Stimulated activated naive B cell treated with anti-CD40 and anti-IgM and Interleukin-4, amounts not matched to agents 10 μg/mL and 1 μg/mL and 100 μg/mL, for 72 hours (primary cell): ENCODE results near the gene ARHGEF4.

ENCODE experiments used
- ATAC-seq, 2 donors: fragments of 150-1000 bp; cut with Tn5 transposase; replicated peaks; 2 replicates each; pipeline ENCODE4 v1.10.0; 2021; ENCODE audit warnings: moderate library complexity in 1 of 2
- DNase-seq: peaks from one replicate; pipeline ENCODE4 v3.0.0; 2021
- H3K27ac Mint-ChIP-seq: one replicate; pipeline ENCODE4 v1.8.0; 2022; ENCODE audit warnings: mild to moderate bottlenecking, mixed read lengths
- H3K27me3 Mint-ChIP-seq, 2 donors: one replicate each; pipeline ENCODE4 v1.8.0; 2022; ENCODE audit warnings: mixed read lengths in 2 of 2
- H3K36me3 Mint-ChIP-seq, 2 donors: one replicate each; pipeline ENCODE4 v1.8.0; 2022; ENCODE audit warnings: mixed read lengths in 2 of 2, mild to moderate bottlenecking in 1 of 2
- H3K4me1 Mint-ChIP-seq, 2 donors: one replicate each; pipeline ENCODE4 v1.8.0; 2022; ENCODE audit warnings: mixed read lengths in 2 of 2, mild to moderate bottlenecking in 1 of 2
- H3K4me3 Mint-ChIP-seq, 2 donors: one replicate each; pipeline ENCODE4 v1.8.0; 2022; ENCODE audit warnings: mild to moderate bottlenecking in 2 of 2, mixed read lengths in 2 of 2, moderate library complexity in 1 of 2
- H3K9me3 Mint-ChIP-seq, 2 donors: one replicate each; pipeline ENCODE4 v1.8.0; 2022; ENCODE audit warnings: mixed read lengths in 2 of 2, mild to moderate bottlenecking in 1 of 2

Gene ARHGEF4

GRCh38 chr2:131048641-131049040 lies 211.9 kb downstream of the ARHGEF4 start:
- no peak overlapping the region for H3K4me3 Mint-ChIP-seq
- H3K27me3 Mint-ChIP-seq: no peaks in the 10 kb centered on the region
- DNase-seq: no peak
- H3K27ac Mint-ChIP-seq: no peak overlapping the region
- H3K36me3 Mint-ChIP-seq: peaks cover 56 to 70% of the 10 kb centered on the region in 2 donors
- H3K9me3 Mint-ChIP-seq: no peaks in the 10 kb centered on the region
- no peak for ATAC-seq
- H3K4me1 Mint-ChIP-seq: peaks cover 0 to 2% of the 10 kb centered on the region in 2 donors

GRCh38 chr2:131049150-131049718 lies 212.5 kb downstream of the ARHGEF4 start:
- DNase-seq (no peak), ATAC-seq (no peak)
- no peak overlapping the region for H3K27ac Mint-ChIP-seq
- no peaks in the 10 kb centered on the region for H3K27me3 Mint-ChIP-seq
- no peak overlapping the region for H3K4me3 Mint-ChIP-seq
- peaks cover 0 to 2% of the 10 kb centered on the region in 2 donors for H3K4me1 Mint-ChIP-seq
- H3K9me3 Mint-ChIP-seq: no peaks in the 10 kb centered on the region
- peaks cover 51 to 67% of the 10 kb centered on the region in 2 donors for H3K36me3 Mint-ChIP-seq

GRCh38 chr2:131050896-131051295 lies 214.2 kb downstream of the ARHGEF4 start:
- ATAC-seq (no peak), DNase-seq (no peak)
- no peak overlapping the region for H3K27ac Mint-ChIP-seq
- H3K4me1 Mint-ChIP-seq: peaks cover 2 to 4% of the 10 kb centered on the region in 2 donors
- no peak overlapping the region for H3K4me3 Mint-ChIP-seq
- H3K36me3 Mint-ChIP-seq: peaks cover 66 to 81% of the 10 kb centered on the region in 2 donors
- H3K9me3 Mint-ChIP-seq: no peaks in the 10 kb centered on the region
- no peaks in the 10 kb centered on the region for H3K27me3 Mint-ChIP-seq

GRCh38 chr2:131052741-131053263 lies 216.1 kb downstream of the ARHGEF4 start:
- no peak overlapping the region for H3K4me3 Mint-ChIP-seq

GRCh38 chr2:131054488-131054887 lies 217.8 kb downstream of the ARHGEF4 start:
- no peak overlapping the region for H3K4me3 Mint-ChIP-seq
- no peaks in the 10 kb centered on the region for H3K9me3 Mint-ChIP-seq
- ATAC-seq (no peak), DNase-seq (no peak)
- H3K36me3 Mint-ChIP-seq: peaks cover 63 to 77% of the 10 kb centered on the region in 2 donors
- H3K27ac Mint-ChIP-seq: no peak overlapping the region
- H3K27me3 Mint-ChIP-seq: no peaks in the 10 kb centered on the region
- H3K4me1 Mint-ChIP-seq: peaks cover 9 to 16% of the 10 kb centered on the region in 2 donors

More at GRCh38 chr2:131052741-131053263, 216.1 kb downstream of the ARHGEF4 start:
- Mint-ChIP-seq H3K27me3 (no peaks in the 10 kb centered on the region), H3K36me3 (peaks cover 71 to 81% of the 10 kb centered on the region in 2 donors), H3K4me1 (peaks cover 4 to 7% of the 10 kb centered on the region in 2 donors), H3K9me3 (no peaks in the 10 kb centered on the region), H3K27ac (peak overlapping the region; percentile 47)
- DNase-seq (no peak), ATAC-seq (no peak)

- no peak for ATAC-seq
- H3K36me3 Mint-ChIP-seq: peaks cover 56 to 74% of the 10 kb centered on the region in 2 donors
These were observed 218.7 kb downstream of the ARHGEF4 start for GRCh38 chr2:131055169-131056065.

GRCh38 chr2:131056204-131056931 lies 219.7 kb downstream of the ARHGEF4 start:
- Mint-ChIP-seq H3K9me3 (no peaks in the 10 kb centered on the region), H3K27ac (no peak overlapping the region), H3K4me3 (no peak overlapping the region), H3K36me3 (peaks cover 53 to 75% of the 10 kb centered on the region in 2 donors), H3K27me3 (no peaks in the 10 kb centered on the region), H3K4me1 (peaks cover 9 to 18% of the 10 kb centered on the region in 2 donors)
- DNase-seq: no peak
- ATAC-seq: no peak

More at GRCh38 chr2:131055169-131056065, 218.7 kb downstream of the ARHGEF4 start:
- no peak for DNase-seq
- Mint-ChIP-seq H3K4me1 (peaks cover 9 to 16% of the 10 kb centered on the region in 2 donors), H3K27ac (no peak overlapping the region), H3K9me3 (no peaks in the 10 kb centered on the region), H3K4me3 (no peak overlapping the region), H3K27me3 (no peaks in the 10 kb centered on the region)

- H3K27ac Mint-ChIP-seq: peak overlapping the region; percentile 47
These were observed 220.2 kb downstream of the ARHGEF4 start for GRCh38 chr2:131056932-131057287.

GRCh38 chr2:131058214-131058843 lies 221.6 kb downstream of the ARHGEF4 start:
- DNase-seq (no peak), ATAC-seq (no peak)
- Mint-ChIP-seq H3K36me3 (peaks cover 45 to 70% of the 10 kb centered on the region in 2 donors), H3K9me3 (no peaks in the 10 kb centered on the region), H3K27me3 (no peaks in the 10 kb centered on the region), H3K27ac (no peak overlapping the region), H3K4me3 (no peak overlapping the region), H3K4me1 (peaks cover 13 to 27% of the 10 kb centered on the region in 2 donors)

More at GRCh38 chr2:131056932-131057287, 220.2 kb downstream of the ARHGEF4 start:
- peaks cover 51 to 75% of the 10 kb centered on the region in 2 donors for H3K36me3 Mint-ChIP-seq
- no peak overlapping the region for H3K4me3 Mint-ChIP-seq
- no peak for ATAC-seq
- no peaks in the 10 kb centered on the region for H3K9me3 Mint-ChIP-seq
- DNase-seq: no peak
- peaks cover 11 to 24% of the 10 kb centered on the region in 2 donors for H3K4me1 Mint-ChIP-seq
- H3K27me3 Mint-ChIP-seq: no peaks in the 10 kb centered on the region

GRCh38 chr2:131058920-131059319 lies 222.2 kb downstream of the ARHGEF4 start:
- no peak for ATAC-seq
- no peak overlapping the region for H3K27ac Mint-ChIP-seq
- no peak overlapping the region for H3K4me3 Mint-ChIP-seq
- no peak for DNase-seq
- peaks cover 47 to 69% of the 10 kb centered on the region in 2 donors for H3K36me3 Mint-ChIP-seq
- H3K27me3 Mint-ChIP-seq: no peaks in the 10 kb centered on the region
- H3K9me3 Mint-ChIP-seq: no peaks in the 10 kb centered on the region
- H3K4me1 Mint-ChIP-seq: peaks cover 15 to 27% of the 10 kb centered on the region in 2 donors

GRCh38 chr2:131063501-131064283 lies 227.0 kb downstream of the ARHGEF4 start:
- no peak overlapping the region for H3K27ac Mint-ChIP-seq
- H3K4me1 Mint-ChIP-seq: peaks cover 23 to 40% of the 10 kb centered on the region in 2 donors
- DNase-seq (no peak), ATAC-seq (no peak)
- peaks cover 45 to 66% of the 10 kb centered on the region in 2 donors for H3K36me3 Mint-ChIP-seq
- H3K9me3 Mint-ChIP-seq: no peaks in the 10 kb centered on the region
- no peak overlapping the region for H3K4me3 Mint-ChIP-seq
- no peaks in the 10 kb centered on the region for H3K27me3 Mint-ChIP-seq

- Mint-ChIP-seq H3K9me3 (no peaks in the 10 kb centered on the region), H3K4me3 (no peak overlapping the region), H3K27ac (no peak overlapping the region), H3K36me3 (peaks cover 49 to 69% of the 10 kb centered on the region in 2 donors), H3K4me1 (peaks cover 20 to 34% of the 10 kb centered on the region in 2 donors), H3K27me3 (no peaks in the 10 kb centered on the region)
- no peak for ATAC-seq
- DNase-seq: no peak
These were observed 228.1 kb downstream of the ARHGEF4 start for GRCh38 chr2:131064589-131065512.
